Urinary bladder (tissue), 4 donors: ENCODE results near the gene DCP1B. TPM values are rescaled to one million over a fixed set of nuclear protein-coding genes. Genes with fewer than 3 reads are reported as not detected.

Experiments used
- DNase-seq: peaks from one replicate; pipeline ENCODE4 v3.0.0-alpha.2; 2015; ENCODE audit errors: extremely low spot score
- H3K27ac ChIP-seq: one replicate; pipeline ENCODE4 v1.5.1; 2013; ENCODE audit warnings: low read depth, mild to moderate bottlenecking, moderate library complexity
- H3K36me3 ChIP-seq: one replicate; pipeline ENCODE4 v1.6.1; 2013; ENCODE audit warnings: mild to moderate bottlenecking, moderate library complexity; ENCODE audit not compliant: insufficient read depth
- H3K4me1 ChIP-seq: one replicate; pipeline ENCODE4 v1.6.1; 2013; ENCODE audit warnings: mild to moderate bottlenecking, moderate library complexity; ENCODE audit not compliant: insufficient read depth
- H3K4me3 ChIP-seq: one replicate; pipeline ENCODE4 v1.5.1; 2013; ENCODE audit warnings: low read depth, low read length
- WGBS: extraction: QIAGEN DNeasy Blood & Tissue Kit; methylation state at CpG from one replicate; pipeline ENCODE4 v1.1.7; 2013; 5-methylcytosine and 5-hydroxymethylcytosine counted together
- polyA plus RNA-seq: library from polyadenylated mRNA; stranded (reverse); fragments of 200-250 nt; gene quantifications from one replicate; pipeline ENCODE4 v1.2.3, GENCODE V29; 2013
- total RNA-seq: library from RNA; depleted of rRNA; stranded (reverse); fragments of >200 nt; gene quantifications from one replicate; pipeline ENCODE4 v1.2.3, GENCODE V29; 2014
- donor health status: healthy with polysubstance abuse.
- donor health status: healthy.

The DCP1B gene
- total and polyA plus RNA-seq, 2 donors: 16.7 to 24.4 TPM

GRCh38 chr12:1931642-1932041 lies 72.6 kb downstream of the DCP1B start:
- Histone ChIP-seq H3K4me3 (no peak overlapping the region), H3K36me3 (no peaks in the 10 kb centered on the region), H3K27ac (no peak overlapping the region), H3K4me1 (no peaks in the 10 kb centered on the region)
- DNase-seq: no peak
- 76% methylated on average over 9 of the region's 9 CpGs for WGBS

GRCh38 chr12:1930803-1931597 lies 73.3 kb downstream of the DCP1B start:
- H3K4me3 ChIP-seq: no peak overlapping the region
- no peaks in the 10 kb centered on the region for H3K4me1 ChIP-seq
- WGBS: 88% methylated on average over 27 of the region's 27 CpGs
- no peak for DNase-seq
- no peaks in the 10 kb centered on the region for H3K36me3 ChIP-seq
- H3K27ac ChIP-seq: no peak overlapping the region

GRCh38 chr12:1929985-1930802 lies 74.1 kb downstream of the DCP1B start:
- 82% methylated on average over 11 of the region's 11 CpGs for WGBS
- H3K27ac ChIP-seq: no peak overlapping the region
- H3K36me3 ChIP-seq: no peaks in the 10 kb centered on the region
- DNase-seq: no peak
- H3K4me3 ChIP-seq: no peak overlapping the region
- no peaks in the 10 kb centered on the region for H3K4me1 ChIP-seq

GRCh38 chr12:1929241-1929984 lies 74.8 kb downstream of the DCP1B start:
- no peak overlapping the region for H3K27ac ChIP-seq
- no peak for DNase-seq
- no peak overlapping the region for H3K4me3 ChIP-seq
- 86% methylated on average over 11 of the region's 11 CpGs for WGBS
- H3K4me1 ChIP-seq: no peaks in the 10 kb centered on the region
- H3K36me3 ChIP-seq: no peaks in the 10 kb centered on the region

GRCh38 chr12:1928439-1929121 lies 75.7 kb downstream of the DCP1B start:
- no peaks in the 10 kb centered on the region for H3K4me1 ChIP-seq
- no peak overlapping the region for H3K4me3 ChIP-seq
- no peaks in the 10 kb centered on the region for H3K36me3 ChIP-seq
- no peak overlapping the region for H3K27ac ChIP-seq
- WGBS: 87% methylated on average over 22 of the region's 22 CpGs
- no peak for DNase-seq

GRCh38 chr12:1927751-1928351 lies 76.4 kb downstream of the DCP1B start:
- Histone ChIP-seq H3K4me1 (no peaks in the 10 kb centered on the region), H3K36me3 (no peaks in the 10 kb centered on the region), H3K27ac (no peak overlapping the region), H3K4me3 (no peak overlapping the region)
- 42% methylated on average over 15 of the region's 15 CpGs for WGBS
- no peak for DNase-seq

GRCh38 chr12:1927051-1927680 lies 77.1 kb downstream of the DCP1B start:
- Histone ChIP-seq H3K36me3 (no peaks in the 10 kb centered on the region), H3K4me3 (no peak overlapping the region), H3K27ac (no peak overlapping the region), H3K4me1 (no peaks in the 10 kb centered on the region)
- DNase-seq: no peak
- WGBS: 94% methylated on average over 11 of the region's 11 CpGs

- Histone ChIP-seq H3K4me1 (no peaks in the 10 kb centered on the region), H3K4me3 (no peak overlapping the region), H3K36me3 (no peaks in the 10 kb centered on the region), H3K27ac (no peak overlapping the region)
- DNase-seq: no peak
- WGBS: 68% methylated on average over 7 of the region's 7 CpGs
Observed at GRCh38 chr12:1926251-1926657, 78.0 kb downstream of the DCP1B start.

GRCh38 chr12:1925684-1926006 lies 78.6 kb downstream of the DCP1B start:
- no peaks in the 10 kb centered on the region for H3K36me3 ChIP-seq
- H3K4me3 ChIP-seq: no peak overlapping the region
- no peaks in the 10 kb centered on the region for H3K4me1 ChIP-seq
- no peak for DNase-seq
- 85% methylated on average over 3 of the region's 3 CpGs for WGBS
- H3K27ac ChIP-seq: no peak overlapping the region

- Histone ChIP-seq H3K36me3 (no peaks in the 10 kb centered on the region), H3K27ac (no peak overlapping the region), H3K4me3 (no peak overlapping the region), H3K4me1 (no peaks in the 10 kb centered on the region)
- WGBS: 78% methylated on average over 7 of the region's 7 CpGs
- no peak for DNase-seq
Observed at GRCh38 chr12:1924996-1925683, 79.1 kb downstream of the DCP1B start.

GRCh38 chr12:1922985-1923384 lies 81.3 kb downstream of the DCP1B start:
- H3K4me1 ChIP-seq: no peaks in the 10 kb centered on the region
- H3K27ac ChIP-seq: no peak overlapping the region
- DNase-seq: no peak
- WGBS: 96% methylated on average over 12 of the region's 12 CpGs
- H3K4me3 ChIP-seq: no peak overlapping the region
- no peaks in the 10 kb centered on the region for H3K36me3 ChIP-seq

- no peak for DNase-seq
- Histone ChIP-seq H3K4me1 (no peaks in the 10 kb centered on the region), H3K4me3 (no peak overlapping the region), H3K36me3 (no peaks in the 10 kb centered on the region), H3K27ac (no peak overlapping the region)
- 78% methylated on average over 40 of the region's 40 CpGs for WGBS
Observed at GRCh38 chr12:1922075-1922709, 82.1 kb downstream of the DCP1B start.
